Type B pancreatic cell (in vitro differentiated cells): ENCODE data around the gene TICRR. TPM values are rescaled to one million over a fixed set of nuclear protein-coding genes. Genes with fewer than 3 reads are reported as not detected.

ENCODE experiments used
- DNase-seq: peaks from one replicate; pipeline ENCODE4 v3.0.0; 2021; ENCODE audit warnings: mixed read lengths; ENCODE audit not compliant: unreplicated experiment; ENCODE audit errors: extremely low spot score
- H3K27ac Mint-ChIP-seq: 2 replicates; pipeline ENCODE4 v1.8.0; 2021; ENCODE audit warnings: mild to moderate bottlenecking, mixed read lengths
- H3K27me3 Mint-ChIP-seq: 2 replicates; pipeline ENCODE4 v1.8.0; 2021; ENCODE audit warnings: mixed read lengths
- H3K36me3 Mint-ChIP-seq: 2 replicates; pipeline ENCODE4 v1.8.0; 2021; ENCODE audit warnings: mixed read lengths
- H3K4me1 Mint-ChIP-seq: one replicate; pipeline ENCODE4 v1.8.0; 2021; ENCODE audit warnings: mixed read lengths; ENCODE audit not compliant: unreplicated experiment
- H3K4me3 Mint-ChIP-seq: 2 replicates; pipeline ENCODE4 v1.8.0; 2021; ENCODE audit warnings: mild to moderate bottlenecking, mixed read lengths
- H3K9me3 Mint-ChIP-seq: 2 replicates; pipeline ENCODE4 v1.8.0; 2021; ENCODE audit warnings: mixed read lengths
- CTCF ChIP-seq: fragments of 200-600 bp; sonication (generic); conservative IDR thresholded peaks from 2 replicates; pipeline ENCODE4 v1.5.0; 2021; ENCODE audit warnings: antibody characterized with exemption, mild to moderate bottlenecking
- total RNA-seq: library from RNA; stranded (reverse); gene quantifications from 2 replicates; pipeline ENCODE4 v1.2.1, GENCODE V29; 2021; ENCODE audit warnings: low replicate concordance

TICRR gene
- total RNA-seq, 1 donor from 2014 or later: 23.4 TPM

- no peaks in the 10 kb centered on the region for H3K36me3 Mint-ChIP-seq
- peaks cover 4% of the 10 kb centered on the region for H3K4me1 Mint-ChIP-seq
- no peak overlapping the region for H3K4me3 Mint-ChIP-seq
- DNase-seq: no peak
- peaks cover 15% of the 10 kb centered on the region for H3K27me3 Mint-ChIP-seq
- no peak for TF ChIP-seq CTCF
- H3K9me3 Mint-ChIP-seq: no peaks in the 10 kb centered on the region
- no peak overlapping the region for H3K27ac Mint-ChIP-seq
These were observed 94.1 kb downstream of the TICRR start for GRCh38 chr15:89669309-89669865.

GRCh38 chr15:89669941-89670340 lies 94.7 kb downstream of the TICRR start:
- Mint-ChIP-seq H3K9me3 (no peaks in the 10 kb centered on the region), H3K27ac (no peak overlapping the region), H3K36me3 (no peaks in the 10 kb centered on the region), H3K4me3 (no peak overlapping the region), H3K27me3 (peaks cover 13% of the 10 kb centered on the region), H3K4me1 (peaks cover 2% of the 10 kb centered on the region)
- no peak for TF ChIP-seq CTCF
- no peak for DNase-seq

GRCh38 chr15:89670971-89671560 lies 95.8 kb downstream of the TICRR start:
- Mint-ChIP-seq H3K9me3 (no peaks in the 10 kb centered on the region), H3K4me1 (no peaks in the 10 kb centered on the region), H3K36me3 (no peaks in the 10 kb centered on the region), H3K27me3 (peaks cover 13% of the 10 kb centered on the region), H3K27ac (no peak overlapping the region), H3K4me3 (no peak overlapping the region)
- no peak for TF ChIP-seq CTCF
- DNase-seq: no peak

GRCh38 chr15:89671687-89672086 lies 96.4 kb downstream of the TICRR start:
- H3K4me1 Mint-ChIP-seq: no peaks in the 10 kb centered on the region
- TF ChIP-seq CTCF: no peak
- H3K4me3 Mint-ChIP-seq: no peak overlapping the region
- no peak for DNase-seq
- no peaks in the 10 kb centered on the region for H3K36me3 Mint-ChIP-seq
- peaks cover 13% of the 10 kb centered on the region for H3K27me3 Mint-ChIP-seq
- H3K27ac Mint-ChIP-seq: no peak overlapping the region
- H3K9me3 Mint-ChIP-seq: no peaks in the 10 kb centered on the region

- Mint-ChIP-seq H3K36me3 (no peaks in the 10 kb centered on the region), H3K4me1 (no peaks in the 10 kb centered on the region), H3K4me3 (no peak overlapping the region), H3K9me3 (no peaks in the 10 kb centered on the region), H3K27me3 (peaks cover 13% of the 10 kb centered on the region), H3K27ac (no peak overlapping the region)
- DNase-seq: no peak
- no peak for TF ChIP-seq CTCF
These were observed 97.2 kb downstream of the TICRR start for GRCh38 chr15:89672221-89673164.
